ENCODE data around the gene MMP3. TPM values are rescaled to one million over a fixed set of nuclear protein-coding genes. Genes with fewer than 3 reads are reported as not detected.

Gene MMP3
- total RNA-seq, 2 donors from 2014 or later, result not detected

DNA sequence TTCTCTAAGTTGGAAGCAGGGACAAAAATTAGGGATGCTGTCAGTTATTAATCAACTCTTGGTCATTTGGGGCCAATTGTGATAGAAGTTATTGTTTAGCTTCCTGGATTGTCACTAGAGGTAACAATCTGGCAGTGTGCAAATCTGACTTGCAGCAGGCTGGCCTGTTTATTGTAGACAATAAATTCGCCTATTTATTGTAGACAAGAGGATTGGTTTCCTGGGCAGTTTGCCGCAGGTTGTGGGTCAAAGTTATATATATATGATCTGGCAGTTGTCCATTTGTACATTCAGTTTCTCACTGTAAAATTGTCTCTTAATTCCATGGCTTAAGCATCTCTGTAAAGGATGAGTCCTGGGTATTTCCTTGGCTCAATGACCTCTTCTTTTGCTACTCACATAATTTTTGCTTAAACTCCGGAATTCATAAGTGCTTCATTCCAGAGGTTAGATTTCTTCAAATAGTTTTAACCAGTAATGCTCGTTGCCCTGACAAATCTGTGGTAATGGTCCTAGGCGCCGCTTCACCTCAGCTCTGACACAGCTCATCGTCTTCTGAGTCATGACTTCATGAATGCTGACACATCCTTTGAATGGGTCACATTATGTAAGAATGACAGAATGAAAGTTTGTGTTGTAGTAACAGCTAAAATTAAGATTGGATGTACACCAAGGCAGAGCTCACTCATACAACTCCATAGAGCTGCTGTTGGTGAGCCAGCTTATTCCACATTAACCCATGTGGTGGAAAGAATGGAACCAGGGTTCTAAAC is 7.8 kb upstream of the MMP3 start:
- H3K9me3 ChIP-seq (ENCODE audit: control insufficient read depth, low read length, poor library complexity, severe bottlenecking), result no peaks in the 10 kb centered on the region
- no peak for ATAC-seq
- no peak overlapping the region for H3K4me3 Mint-ChIP-seq
- no peak for DNase-seq
- H3K27ac Mint-ChIP-seq, result no peak overlapping the region
- no peaks in the 10 kb centered on the region for H3K4me1 Mint-ChIP-seq
- no peaks in the 10 kb centered on the region for H3K36me3 Mint-ChIP-seq (ENCODE audit: low read depth)
- peaks cover 20% of the 10 kb centered on the region for H3K27me3 Mint-ChIP-seq

DNA sequence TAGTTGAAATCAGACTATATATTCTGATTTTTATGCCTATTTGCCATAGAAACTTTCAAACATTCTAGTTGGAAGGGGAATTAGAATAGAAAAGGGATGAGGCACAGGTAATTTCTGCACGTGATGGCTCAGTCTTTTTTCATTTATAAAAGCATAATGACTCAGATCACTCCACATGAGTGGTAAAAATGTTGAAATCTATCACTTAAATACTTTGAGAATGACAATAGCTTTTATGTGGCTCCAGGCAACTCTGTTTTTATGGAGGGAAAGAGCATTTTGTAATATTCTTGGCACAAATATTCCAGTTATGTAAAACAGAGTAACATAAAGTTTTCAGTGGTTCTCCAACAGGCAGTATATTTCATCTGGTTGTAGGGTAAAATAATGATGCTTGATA is 5.9 kb upstream of the MMP3 start:
- H3K27ac Mint-ChIP-seq, result no peak overlapping the region
- H3K4me1 Mint-ChIP-seq, result no peaks in the 10 kb centered on the region
- ATAC-seq (no peak), DNase-seq (no peak)
- H3K9me3 ChIP-seq (ENCODE audit: control insufficient read depth, low read length, poor library complexity, severe bottlenecking), result no peaks in the 10 kb centered on the region
- H3K4me3 Mint-ChIP-seq, result no peak overlapping the region
- H3K36me3 Mint-ChIP-seq (ENCODE audit: low read depth), result no peaks in the 10 kb centered on the region
- peaks cover 24% of the 10 kb centered on the region for H3K27me3 Mint-ChIP-seq

DNA sequence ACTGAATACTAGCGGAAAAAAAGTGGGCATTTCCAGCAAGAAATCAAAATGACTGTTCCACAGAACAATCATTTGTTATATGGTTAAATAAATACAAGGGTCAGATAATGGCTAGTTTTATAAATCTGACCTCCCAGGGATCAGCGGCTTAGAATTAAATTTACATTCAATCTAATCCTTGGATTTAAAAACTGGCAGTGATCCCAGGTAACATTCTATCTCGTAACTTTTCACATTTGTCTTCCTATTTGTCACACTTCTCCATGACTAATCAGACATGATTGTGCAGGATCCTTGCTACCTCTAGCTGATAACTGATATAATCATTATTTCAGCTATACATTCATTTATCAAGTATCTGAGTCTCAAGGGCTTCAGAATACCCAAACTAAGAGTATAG is 2.9 kb upstream of the MMP3 start:
- Mint-ChIP-seq H3K36me3 (ENCODE audit: low read depth) (no peaks in the 10 kb centered on the region), H3K4me1 (no peaks in the 10 kb centered on the region), H3K27me3 (peaks cover 18% of the 10 kb centered on the region), H3K27ac (no peak overlapping the region), H3K4me3 (no peak overlapping the region)
- H3K9me3 ChIP-seq (ENCODE audit: control insufficient read depth, low read length, poor library complexity, severe bottlenecking), result no peaks in the 10 kb centered on the region
- ATAC-seq (no peak), DNase-seq (no peak)

DNA sequence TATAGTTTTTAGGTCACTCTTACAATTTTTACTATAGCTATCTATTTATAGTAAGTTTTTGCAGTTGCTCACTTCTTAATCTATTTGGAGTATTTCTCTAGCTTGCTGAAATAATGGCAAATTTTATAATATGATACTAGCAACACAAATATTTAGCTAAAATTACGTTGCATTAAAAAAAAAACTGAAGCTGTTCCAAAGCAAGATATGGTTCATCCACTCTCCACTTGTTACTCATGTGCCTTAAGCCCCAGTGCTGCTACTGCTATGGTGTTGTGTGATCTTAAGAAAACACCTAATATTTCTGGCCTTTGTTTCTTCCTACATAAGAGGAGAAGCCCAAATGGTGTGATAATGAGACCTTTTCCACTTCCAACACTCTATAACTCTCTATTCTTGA is 479 bp downstream of the MMP3 start:
- Mint-ChIP-seq H3K27me3 (peaks cover 14% of the 10 kb centered on the region), H3K4me1 (no peaks in the 10 kb centered on the region), H3K36me3 (ENCODE audit: low read depth) (no peaks in the 10 kb centered on the region), H3K27ac (no peak overlapping the region), H3K4me3 (no peak overlapping the region)
- ATAC-seq (no peak), DNase-seq (no peak)
- H3K9me3 ChIP-seq (ENCODE audit: control insufficient read depth, low read length, poor library complexity, severe bottlenecking), result no peaks in the 10 kb centered on the region

DNA sequence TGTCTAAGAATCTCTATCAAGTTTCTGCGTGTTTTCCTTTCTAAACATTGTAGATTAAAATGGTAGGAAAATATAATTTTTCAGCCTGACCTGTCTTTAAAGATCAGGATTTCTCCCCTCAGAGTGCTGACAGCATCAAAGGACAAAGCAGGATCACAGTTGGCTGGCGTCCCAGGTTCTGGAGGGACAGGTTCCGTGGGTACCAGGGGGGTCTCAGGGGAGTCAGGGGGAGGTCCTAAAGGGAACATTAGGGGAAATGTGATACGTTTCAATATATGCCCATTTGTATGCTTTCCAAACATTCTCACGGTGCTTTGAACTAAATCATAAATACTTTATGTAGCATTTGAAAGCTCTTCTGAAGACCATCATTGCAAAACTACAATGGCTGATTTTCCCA is 3.4 kb downstream of the MMP3 start:
- ATAC-seq (no peak), DNase-seq (no peak)
- no peaks in the 10 kb centered on the region for H3K4me1 Mint-ChIP-seq
- peaks cover 10% of the 10 kb centered on the region for H3K27me3 Mint-ChIP-seq
- no peaks in the 10 kb centered on the region for H3K36me3 Mint-ChIP-seq (ENCODE audit: low read depth)
- no peak overlapping the region for H3K4me3 Mint-ChIP-seq
- H3K9me3 ChIP-seq (ENCODE audit: control insufficient read depth, low read length, poor library complexity, severe bottlenecking), result no peaks in the 10 kb centered on the region
- no peak overlapping the region for H3K27ac Mint-ChIP-seq

DNA sequence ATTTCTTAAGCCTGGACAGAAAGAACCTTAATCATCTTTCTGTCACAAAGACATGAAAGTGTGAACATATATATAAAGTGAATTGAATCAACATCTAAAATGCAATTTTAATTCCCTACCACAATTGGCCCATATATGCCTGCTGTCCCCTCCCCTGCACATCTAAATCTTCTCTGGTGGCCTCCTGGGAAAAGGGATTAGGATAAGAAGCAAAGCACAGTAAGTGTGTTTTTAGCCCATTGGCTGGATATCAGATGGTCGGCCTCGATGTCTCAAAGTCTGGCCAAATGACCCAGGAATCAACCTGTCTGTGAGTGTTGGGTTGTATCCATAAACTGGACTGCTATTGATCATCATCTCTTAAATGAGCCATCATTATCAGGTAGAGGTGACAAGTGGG is 5.8 kb downstream of the MMP3 start:
- H3K9me3 ChIP-seq (ENCODE audit: control insufficient read depth, low read length, poor library complexity, severe bottlenecking), result no peaks in the 10 kb centered on the region

DNA sequence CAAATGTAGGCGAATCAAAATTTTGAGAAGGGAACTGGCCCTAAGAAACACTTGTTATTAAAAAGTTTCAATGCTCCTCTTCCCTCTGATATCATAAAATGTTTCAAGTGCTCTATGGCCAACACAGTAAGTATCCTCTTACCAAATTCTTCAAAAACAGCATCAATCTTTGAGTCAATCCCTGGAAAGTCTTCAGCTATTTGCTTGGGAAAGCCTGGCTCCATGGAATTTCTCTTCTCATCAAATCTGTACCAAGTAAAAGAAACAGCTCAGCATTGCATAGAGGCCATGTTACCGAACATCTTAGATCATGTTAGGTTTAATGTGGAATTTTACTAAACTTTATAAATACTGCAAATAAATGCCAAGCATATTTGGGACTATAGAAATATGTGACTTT is 6.3 kb downstream of the MMP3 start:
- no peak overlapping the region for H3K27ac Mint-ChIP-seq
- no peak overlapping the region for H3K4me3 Mint-ChIP-seq
- H3K4me1 Mint-ChIP-seq, result no peaks in the 10 kb centered on the region
- H3K27me3 Mint-ChIP-seq, result peaks cover 11% of the 10 kb centered on the region
- DNase-seq (no peak), ATAC-seq (no peak)
- H3K36me3 Mint-ChIP-seq (ENCODE audit: low read depth), result no peaks in the 10 kb centered on the region
- H3K9me3 ChIP-seq (ENCODE audit: control insufficient read depth, low read length, poor library complexity, severe bottlenecking), result no peaks in the 10 kb centered on the region

More for the DNA sequence above, 5.8 kb downstream of the MMP3 start:
- DNase-seq (no peak), ATAC-seq (no peak)
- Mint-ChIP-seq H3K27me3 (peaks cover 8% of the 10 kb centered on the region), H3K36me3 (ENCODE audit: low read depth) (no peaks in the 10 kb centered on the region), H3K4me1 (no peaks in the 10 kb centered on the region), H3K4me3 (no peak overlapping the region), H3K27ac (no peak overlapping the region)

DNA sequence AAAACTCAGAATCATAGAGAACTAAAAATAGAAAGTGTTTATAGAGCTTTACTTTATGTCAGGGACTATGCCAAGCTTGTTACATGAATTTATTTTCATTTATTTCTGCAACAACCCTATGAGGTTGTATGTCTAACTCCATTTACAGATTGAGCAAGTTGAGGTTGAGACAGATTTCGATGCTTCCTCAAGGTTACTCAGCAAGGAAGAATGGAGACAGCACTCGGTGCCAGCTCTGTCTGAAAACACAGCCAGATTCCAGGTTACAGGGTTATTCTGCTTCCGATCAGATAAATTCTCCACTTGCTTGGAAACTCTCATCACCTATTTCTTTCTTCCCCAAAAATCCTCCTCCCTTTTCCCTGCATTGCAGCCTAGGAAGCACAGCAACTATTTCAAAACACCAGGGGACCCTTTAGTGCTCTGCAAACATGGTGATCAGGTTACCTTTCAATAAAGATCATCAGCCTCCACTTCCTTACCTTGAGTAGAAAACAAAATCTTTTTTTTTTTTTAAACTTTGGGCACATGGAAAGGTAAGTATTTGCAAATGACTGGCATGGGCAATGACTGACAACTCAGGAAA is 7.0 kb downstream of the MMP3 start:
- Mint-ChIP-seq H3K4me1 (no peaks in the 10 kb centered on the region), H3K36me3 (ENCODE audit: low read depth) (no peaks in the 10 kb centered on the region), H3K27ac (no peak overlapping the region), H3K4me3 (no peak overlapping the region), H3K27me3 (peaks cover 18% of the 10 kb centered on the region)
- ATAC-seq (no peak), DNase-seq (no peak)
- no peaks in the 10 kb centered on the region for H3K9me3 ChIP-seq (ENCODE audit: control insufficient read depth, low read length, poor library complexity, severe bottlenecking)

DNA sequence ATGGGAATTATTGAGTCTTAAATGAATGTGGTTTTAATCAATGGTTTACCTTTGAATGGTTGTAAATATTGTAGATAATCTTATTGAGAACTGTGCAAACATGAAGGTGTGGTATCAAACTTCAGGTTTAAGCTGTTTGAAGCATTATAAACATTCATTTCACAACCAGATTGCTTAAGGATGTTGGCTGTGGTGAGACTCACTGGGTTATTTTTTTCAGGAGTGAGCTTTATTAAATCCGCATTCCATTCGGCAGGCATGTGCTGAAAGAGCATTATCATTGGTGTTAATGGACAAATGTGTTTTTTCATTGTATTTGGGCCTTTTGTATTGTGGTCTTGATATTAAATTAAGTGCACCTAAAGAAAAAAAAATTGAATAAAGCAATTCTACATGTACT is 9.7 kb downstream of the MMP3 start:
- H3K27ac Mint-ChIP-seq, result no peak overlapping the region
- no peaks in the 10 kb centered on the region for H3K36me3 Mint-ChIP-seq (ENCODE audit: low read depth)

DNA sequence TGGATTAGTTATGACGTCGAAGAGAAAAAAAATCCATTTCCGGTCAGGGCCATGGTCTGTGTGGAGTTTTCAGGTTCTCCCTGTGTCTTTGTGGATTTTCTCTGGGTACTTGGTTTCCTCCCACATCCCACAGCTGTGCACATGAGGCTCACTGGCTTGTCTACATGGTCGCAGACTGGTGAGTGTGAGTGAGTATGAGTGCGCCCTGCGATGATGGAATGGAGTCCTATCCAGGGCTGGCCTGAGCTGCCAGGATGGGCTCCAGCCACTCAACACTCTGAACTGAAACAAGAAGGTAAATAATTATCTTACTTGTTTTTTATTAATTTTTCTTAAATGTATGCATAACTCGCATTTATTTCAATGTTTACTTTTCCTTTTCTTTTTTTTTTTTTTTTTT is 10.8 kb downstream of the MMP3 start:
- no peak for DNase-seq
- no peak for ATAC-seq
- H3K4me1 Mint-ChIP-seq, result no peaks in the 10 kb centered on the region
- H3K9me3 ChIP-seq (ENCODE audit: control insufficient read depth, low read length, poor library complexity, severe bottlenecking), result no peaks in the 10 kb centered on the region
- no peaks in the 10 kb centered on the region for H3K36me3 Mint-ChIP-seq (ENCODE audit: low read depth)
- H3K4me3 Mint-ChIP-seq, result no peak overlapping the region
- H3K27me3 Mint-ChIP-seq, result peaks cover 36% of the 10 kb centered on the region
- no peak overlapping the region for H3K27ac Mint-ChIP-seq

More for the DNA sequence above, 9.7 kb downstream of the MMP3 start:
- Mint-ChIP-seq H3K4me1 (no peaks in the 10 kb centered on the region), H3K27me3 (peaks cover 36% of the 10 kb centered on the region), H3K4me3 (no peak overlapping the region)
- DNase-seq (no peak), ATAC-seq (no peak)
- no peaks in the 10 kb centered on the region for H3K9me3 ChIP-seq (ENCODE audit: control insufficient read depth, low read length, poor library complexity, severe bottlenecking)

DNA sequence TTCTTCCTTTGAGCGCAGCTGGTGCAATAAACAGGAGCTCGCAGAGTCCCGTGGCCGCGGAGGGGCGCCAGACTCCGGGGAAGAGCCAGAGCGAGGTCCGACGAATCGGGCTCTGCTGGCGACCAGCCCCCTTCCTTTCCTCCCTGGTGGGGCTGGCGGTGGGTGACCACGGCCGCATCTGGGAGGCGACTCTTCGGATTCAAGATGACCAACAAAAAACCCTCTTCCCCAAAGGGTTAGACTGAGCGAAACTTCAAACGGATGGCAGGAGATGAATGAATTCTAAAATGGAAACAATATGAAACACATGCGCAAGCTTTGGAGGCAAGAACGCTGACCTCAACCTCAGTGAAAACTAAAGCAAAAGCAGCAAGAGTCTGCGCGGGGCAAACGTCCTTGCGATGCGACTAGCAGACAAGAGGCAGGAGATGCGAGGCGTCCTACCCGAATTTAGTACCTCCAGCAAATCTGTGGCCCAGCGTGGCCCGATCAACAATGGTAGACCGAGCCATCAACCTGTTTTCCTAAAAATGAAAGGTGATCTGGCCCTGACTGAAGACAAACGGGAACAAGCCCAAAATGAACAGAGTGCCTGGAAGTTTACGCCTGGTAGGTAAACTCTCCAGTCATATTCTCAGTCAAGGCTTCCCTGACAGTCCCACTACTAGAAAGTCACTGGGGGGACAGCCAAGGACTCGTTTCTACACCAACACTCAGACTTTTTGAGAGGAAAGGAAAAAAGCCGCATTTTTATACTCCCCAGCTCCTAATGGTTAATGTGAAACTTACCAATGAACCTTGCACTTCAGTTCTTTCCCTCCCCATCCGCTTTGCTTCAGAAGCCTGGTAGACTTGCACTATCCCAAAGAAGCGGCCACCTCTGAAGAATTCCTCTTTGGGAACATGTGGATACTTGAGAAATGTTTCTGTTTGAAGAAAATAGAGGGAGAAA is 11.6 kb downstream of the MMP3 start:
- Mint-ChIP-seq H3K4me3 (no peak overlapping the region), H3K27me3 (peaks cover 36% of the 10 kb centered on the region), H3K4me1 (no peaks in the 10 kb centered on the region), H3K27ac (no peak overlapping the region), H3K36me3 (ENCODE audit: low read depth) (no peaks in the 10 kb centered on the region)
- no peak for DNase-seq
- no peaks in the 10 kb centered on the region for H3K9me3 ChIP-seq (ENCODE audit: control insufficient read depth, low read length, poor library complexity, severe bottlenecking)
- no peak for ATAC-seq

DNA sequence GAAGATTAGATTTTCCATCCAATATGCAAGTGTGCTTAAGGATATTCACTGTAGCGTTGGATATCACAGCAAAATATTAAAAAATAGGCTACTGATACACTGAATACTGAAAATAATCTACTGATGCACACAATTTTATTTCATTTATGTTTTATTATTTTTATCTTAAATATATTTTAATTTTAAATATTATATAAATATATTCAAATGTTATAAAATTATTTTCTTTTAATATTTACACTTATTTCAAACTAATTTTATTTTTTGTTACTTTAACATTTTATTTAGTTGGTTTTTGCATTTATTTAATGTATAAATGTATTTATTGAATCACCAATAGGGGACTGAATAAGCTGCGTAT is 12.3 kb downstream of the MMP3 start:
- peaks cover 36% of the 10 kb centered on the region for H3K27me3 Mint-ChIP-seq
- no peaks in the 10 kb centered on the region for H3K9me3 ChIP-seq (ENCODE audit: control insufficient read depth, low read length, poor library complexity, severe bottlenecking)
- DNase-seq (no peak), ATAC-seq (no peak)
- no peak overlapping the region for H3K27ac Mint-ChIP-seq
- H3K4me3 Mint-ChIP-seq, result no peak overlapping the region
- no peaks in the 10 kb centered on the region for H3K4me1 Mint-ChIP-seq
- no peaks in the 10 kb centered on the region for H3K36me3 Mint-ChIP-seq (ENCODE audit: low read depth)

DNA sequence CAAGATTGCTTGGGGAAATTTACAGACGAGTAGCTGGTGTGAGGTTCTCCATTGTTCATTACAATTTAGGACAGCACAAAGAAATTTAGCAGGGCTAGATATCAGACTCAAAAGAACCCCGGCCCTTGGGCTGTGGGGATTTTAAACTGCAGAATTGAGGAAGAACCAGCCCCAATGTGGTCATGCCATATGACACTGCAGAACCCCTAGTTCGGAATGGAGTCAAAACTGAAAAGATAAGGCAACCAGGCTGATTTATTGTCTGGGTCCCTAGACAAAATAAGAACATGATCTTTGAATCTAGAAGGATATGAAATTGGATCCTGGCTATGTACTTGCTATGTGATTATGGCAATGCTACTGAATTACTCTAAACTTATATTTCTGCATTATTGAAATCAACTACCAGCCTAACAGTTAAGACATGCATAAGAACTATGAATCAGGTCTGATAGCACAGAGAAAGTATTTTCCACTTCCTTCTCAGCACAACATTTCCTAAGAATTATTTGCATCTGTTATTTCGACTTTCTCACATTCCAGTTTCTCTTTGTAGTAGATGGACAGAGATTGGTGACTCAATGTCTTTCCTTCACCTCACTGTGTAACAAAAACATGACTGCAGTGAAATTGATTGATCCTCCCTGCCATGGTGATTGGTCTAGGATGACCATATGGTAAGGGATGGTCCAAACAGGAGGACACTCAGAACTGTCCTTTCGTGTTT is 13.2 kb downstream of the MMP3 start:
- ATAC-seq (no peak), DNase-seq (no peak)
- no peaks in the 10 kb centered on the region for H3K9me3 ChIP-seq (ENCODE audit: control insufficient read depth, low read length, poor library complexity, severe bottlenecking)
- Mint-ChIP-seq H3K4me3 (no peak overlapping the region), H3K27me3 (peaks cover 36% of the 10 kb centered on the region), H3K36me3 (ENCODE audit: low read depth) (no peaks in the 10 kb centered on the region), H3K4me1 (no peaks in the 10 kb centered on the region), H3K27ac (no peak overlapping the region)

All from T-helper 17 cell (primary cell).